Measurements from ENCODE around the gene GPRC5B.
A peak's percentile ranks its signal among the peaks of the same experiment; 100 is the strongest.

GPRC5B gene

DNA sequence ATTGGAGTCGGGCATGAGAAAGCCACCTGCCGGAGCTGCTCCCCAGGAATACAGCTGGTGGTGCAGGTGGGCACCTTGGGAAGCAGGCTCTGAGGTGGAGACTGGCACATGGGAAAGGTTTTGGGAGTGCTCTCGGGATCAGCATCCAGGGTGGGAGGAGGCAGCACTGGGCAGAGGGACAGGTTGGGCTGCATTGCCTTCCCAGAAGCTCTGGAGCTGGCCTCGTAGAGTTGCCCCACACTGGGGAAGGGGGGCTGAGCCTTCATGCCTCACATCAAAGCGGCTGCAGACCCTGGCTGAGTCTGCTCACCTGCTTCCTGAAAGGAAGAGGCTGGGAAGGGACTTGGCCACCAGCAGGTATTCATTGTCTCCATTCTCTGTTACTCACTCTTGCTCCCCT lies 13.5 kb upstream of the GPRC5B start:
- DNase-seq (ENCODE audit: low spot score) = no peak

- no peak for DNase-seq (ENCODE audit: low spot score)
Measured at GRCh38 chr16:19896951-19897350, 12.3 kb upstream of the GPRC5B start.

GRCh38 chr16:19894586-19894985 lies 9.9 kb upstream of the GPRC5B start:
- no peak for DNase-seq (ENCODE audit: low spot score)

GRCh38 chr16:19892902-19893301 lies 8.3 kb upstream of the GPRC5B start:
- no peak for DNase-seq (ENCODE audit: low spot score)

GRCh38 chr16:19890901-19891300 lies 6.3 kb upstream of the GPRC5B start:
- no peak for DNase-seq (ENCODE audit: low spot score)

DNA sequence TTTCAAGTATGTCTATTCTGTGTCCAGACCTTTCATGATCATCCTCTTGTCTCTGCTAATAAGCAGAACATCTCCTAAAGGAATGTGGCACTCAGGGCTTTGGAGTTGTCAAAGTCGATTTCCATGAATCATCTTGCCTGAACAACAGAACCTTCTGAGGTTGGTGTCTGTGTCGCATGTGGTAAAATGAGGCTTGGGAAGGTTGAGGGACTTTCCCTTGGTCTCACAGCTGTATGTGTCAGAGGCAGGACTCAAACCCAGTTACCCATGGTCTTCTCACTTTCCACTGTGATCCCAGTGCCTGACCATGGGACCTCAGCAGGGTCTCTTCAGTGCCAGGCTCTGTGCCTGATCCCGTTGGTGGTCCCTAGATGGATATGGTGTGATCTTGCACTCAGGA lies 4.2 kb upstream of the GPRC5B start:
- no peak for DNase-seq (ENCODE audit: low spot score)

GRCh38 chr16:19886073-19886941 lies 1.7 kb upstream of the GPRC5B start:
- peak; percentile 68 for DNase-seq (ENCODE audit: low spot score)

- DNase-seq (ENCODE audit: low spot score) = no peak
Measured at GRCh38 chr16:19885451-19886072, 914 bp upstream of the GPRC5B start.

- peak; percentile 27 for DNase-seq (ENCODE audit: low spot score)
Measured at GRCh38 chr16:19883966-19884485, 622 bp downstream of the GPRC5B start.

DNA sequence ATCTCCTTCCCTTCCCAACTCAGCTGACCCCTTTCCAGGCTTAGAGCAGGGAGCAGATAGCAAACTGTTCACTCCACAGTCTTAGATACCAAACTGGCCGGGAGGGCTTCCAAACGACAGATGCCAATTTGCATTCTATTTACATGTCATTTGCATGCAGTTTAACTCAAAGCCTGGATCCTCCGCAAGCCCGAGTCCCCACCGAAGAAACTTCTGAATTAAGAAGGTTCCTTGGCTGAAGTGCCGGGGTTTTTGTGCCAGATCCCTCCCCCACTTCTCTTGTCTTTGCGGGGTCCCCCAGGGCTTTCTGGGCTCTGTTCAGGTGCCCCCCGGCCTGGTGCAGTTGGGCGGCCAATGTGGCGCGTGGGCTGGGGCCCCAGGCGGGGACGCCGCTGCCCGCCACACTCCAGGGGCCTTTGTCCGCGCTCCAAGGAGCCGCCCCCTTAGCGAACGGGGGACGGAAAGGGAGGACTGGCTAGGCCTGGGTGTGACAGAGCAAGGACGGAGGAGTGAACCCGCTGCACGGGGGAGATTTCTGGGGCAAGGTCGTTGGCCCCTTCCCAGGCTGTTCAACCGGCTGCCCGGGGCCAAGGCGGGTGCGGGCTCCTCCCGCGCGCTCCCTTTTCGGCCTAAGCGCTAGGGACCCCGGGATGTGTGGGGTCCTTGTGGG lies 1.2 kb downstream of the GPRC5B start:
- no peak for DNase-seq (ENCODE audit: low spot score)

GRCh38 chr16:19882646-19883045 lies 2.0 kb downstream of the GPRC5B start:
- DNase-seq (ENCODE audit: low spot score) = no peak

DNA sequence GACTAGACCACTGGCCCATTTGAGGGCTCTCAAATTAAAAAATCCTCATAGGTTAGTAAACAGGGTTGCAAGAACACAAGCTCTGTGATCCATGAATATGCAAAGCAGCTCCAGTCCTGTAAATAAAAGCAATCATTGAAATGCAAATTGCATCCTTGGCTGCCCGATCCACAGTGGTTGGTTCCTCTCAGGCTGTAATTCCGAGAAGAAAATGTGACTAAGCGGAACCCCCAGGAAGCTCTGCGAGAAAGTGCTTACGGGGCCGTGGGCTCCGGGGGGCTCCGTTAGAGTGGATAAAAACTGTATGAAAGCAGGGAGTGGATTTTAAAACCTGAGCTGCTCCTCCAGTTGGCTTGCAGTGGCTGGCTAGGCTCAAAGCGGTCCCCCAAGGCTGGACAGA lies 2.5 kb downstream of the GPRC5B start:
- DNase-seq (ENCODE audit: low spot score) = no peak

- no peak for DNase-seq (ENCODE audit: low spot score)
Measured at GRCh38 chr16:19881783-19882182, 2.9 kb downstream of the GPRC5B start.

GRCh38 chr16:19881028-19881427 lies 3.6 kb downstream of the GPRC5B start:
- no peak for DNase-seq (ENCODE audit: low spot score)

GRCh38 chr16:19879241-19879792 lies 5.3 kb downstream of the GPRC5B start:
- DNase-seq (ENCODE audit: low spot score) = no peak

DNA sequence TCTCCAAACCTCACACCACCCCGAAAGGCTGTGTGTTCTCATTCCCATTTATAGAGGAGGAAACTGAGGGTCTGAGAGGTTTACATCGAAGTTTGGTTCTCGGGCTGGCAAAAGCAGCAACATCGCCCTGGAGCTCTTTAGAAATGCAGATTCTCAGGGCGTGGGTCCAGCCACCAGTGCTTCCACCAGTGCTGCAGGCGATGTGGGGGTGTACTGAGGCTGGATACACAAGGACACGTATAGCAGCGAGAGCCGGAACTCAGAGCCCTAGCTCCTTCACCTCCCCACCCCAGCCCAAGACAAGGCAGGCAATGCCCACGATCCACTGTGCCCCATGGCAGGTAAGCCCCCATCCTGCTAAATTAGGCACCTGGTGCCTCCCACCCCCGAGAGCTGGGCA lies 5.9 kb downstream of the GPRC5B start:
- DNase-seq (ENCODE audit: low spot score) = no peak

GRCh38 chr16:19876501-19877059 lies 8.1 kb downstream of the GPRC5B start:
- no peak for DNase-seq (ENCODE audit: low spot score)

DNA sequence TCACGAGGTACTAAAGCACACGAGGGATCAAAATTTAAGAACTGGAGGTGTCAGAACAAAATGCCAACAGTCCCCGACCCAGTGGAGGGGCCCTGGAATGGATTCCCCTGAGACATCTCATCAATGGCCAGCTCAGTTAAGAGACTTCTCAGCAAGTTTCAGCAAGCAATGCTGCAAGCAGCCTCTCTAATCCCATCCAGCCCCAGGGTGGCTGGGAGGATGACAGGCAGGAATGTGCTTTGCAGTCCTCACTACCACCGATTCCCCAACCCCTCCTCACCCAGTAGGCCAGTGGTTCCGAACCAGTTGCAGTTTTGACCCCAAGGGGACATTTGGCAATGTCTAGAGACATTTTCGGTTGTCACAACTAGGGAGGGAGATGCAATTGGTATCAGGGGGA lies 8.7 kb downstream of the GPRC5B start:
- no peak for DNase-seq (ENCODE audit: low spot score)

DNA sequence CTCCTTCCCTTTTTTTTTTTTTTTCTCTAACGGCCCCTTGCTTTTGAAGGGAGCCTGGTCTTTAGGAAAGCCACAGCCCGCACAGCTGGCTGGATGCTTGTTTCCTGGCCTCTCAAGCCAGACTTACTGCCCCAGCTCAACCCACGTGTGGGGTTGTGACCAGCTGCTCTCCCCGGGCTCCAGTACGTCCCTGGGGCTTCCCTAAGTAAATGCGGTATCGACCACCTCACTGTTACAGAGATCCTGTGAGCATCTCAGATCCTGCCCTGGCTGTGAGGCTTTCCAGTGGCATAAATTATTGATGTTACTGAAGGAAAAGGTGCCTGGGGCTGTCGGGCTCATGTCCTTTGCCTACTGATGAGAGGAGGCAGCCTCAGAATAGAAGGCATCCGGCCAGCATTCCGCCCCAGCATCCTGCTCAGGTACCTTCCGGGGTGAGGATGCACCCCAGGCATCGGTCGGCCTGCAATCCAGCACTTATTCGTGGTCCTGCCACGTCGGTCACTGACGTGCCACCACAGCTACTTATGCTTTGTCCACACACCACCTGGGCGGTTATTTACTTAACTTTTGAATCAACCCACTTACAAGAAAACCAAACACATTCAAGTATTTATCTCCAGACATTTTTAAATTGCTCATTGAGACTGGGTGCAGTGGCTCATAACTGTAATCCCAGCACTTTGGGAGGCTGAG lies 9.6 kb downstream of the GPRC5B start:
- DNase-seq (ENCODE audit: low spot score) = no peak

DNA sequence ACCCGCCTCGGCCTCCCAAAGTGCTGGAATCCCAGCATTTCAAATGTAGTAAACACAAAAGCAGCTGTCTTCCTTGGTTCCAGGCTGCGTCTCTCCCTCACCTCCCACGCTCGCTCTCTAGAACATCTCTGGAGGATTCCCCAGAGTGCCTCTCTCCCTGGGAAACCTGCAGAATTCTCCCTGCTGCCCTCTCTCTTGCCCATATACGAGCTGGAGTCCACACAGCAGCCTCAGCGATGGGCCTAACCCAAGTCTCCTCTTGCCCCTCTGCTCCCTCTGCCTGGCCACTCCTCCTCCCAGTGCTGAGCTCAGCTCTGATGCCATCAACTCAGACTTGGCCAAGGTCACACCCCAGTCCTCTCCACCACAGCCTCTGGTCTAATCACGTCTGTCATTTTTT lies 10.6 kb downstream of the GPRC5B start:
- no peak for DNase-seq (ENCODE audit: low spot score)

DNA sequence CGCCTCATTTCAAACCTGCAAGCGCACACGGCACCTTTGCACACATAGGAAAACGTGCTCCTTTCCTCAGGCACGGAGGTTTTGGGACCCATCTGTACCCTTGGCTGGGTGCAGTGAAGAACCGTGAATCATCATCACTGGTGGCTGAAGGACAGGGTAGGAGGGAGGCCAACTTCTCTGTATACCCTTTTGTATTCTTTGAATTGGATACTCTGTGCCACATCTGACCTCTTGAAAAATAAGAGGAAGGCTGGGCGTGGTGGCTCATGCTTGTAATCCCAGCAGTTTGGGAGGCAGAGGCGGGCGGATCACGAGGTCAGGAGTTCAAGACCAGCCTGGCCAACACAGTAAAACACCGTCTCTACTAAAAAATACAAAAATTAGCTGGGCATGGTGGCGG lies 11.7 kb downstream of the GPRC5B start:
- DNase-seq (ENCODE audit: low spot score) = no peak

Data from iPS-NIHi11 (cell line).